Loucy (cell line): Measurements from ENCODE around the gene PTH1R.
A peak's percentile ranks its signal among the peaks of the same experiment; 100 is the strongest.

Experiments
- EZH2phosphoT487 ChIP-seq: fragments of 200-600 bp; IDR thresholded peaks from 2 replicates; pipeline ENCODE4 v1.6.1; 2018; ENCODE audit warnings: antibody characterized with exemption, mild to moderate bottlenecking, moderate library complexity, borderline replicate concordance
- TF ChIP-seq, protein P1 (sequence below): fragments of 200-600 bp; sonication (generic); conservative IDR thresholded peaks from 2 replicates; pipeline ENCODE4 v1.5.1; 2014; ENCODE audit warnings: mild to moderate bottlenecking, antibody characterized with exemption, low read length

- TF ChIP-seq, protein P1, sequence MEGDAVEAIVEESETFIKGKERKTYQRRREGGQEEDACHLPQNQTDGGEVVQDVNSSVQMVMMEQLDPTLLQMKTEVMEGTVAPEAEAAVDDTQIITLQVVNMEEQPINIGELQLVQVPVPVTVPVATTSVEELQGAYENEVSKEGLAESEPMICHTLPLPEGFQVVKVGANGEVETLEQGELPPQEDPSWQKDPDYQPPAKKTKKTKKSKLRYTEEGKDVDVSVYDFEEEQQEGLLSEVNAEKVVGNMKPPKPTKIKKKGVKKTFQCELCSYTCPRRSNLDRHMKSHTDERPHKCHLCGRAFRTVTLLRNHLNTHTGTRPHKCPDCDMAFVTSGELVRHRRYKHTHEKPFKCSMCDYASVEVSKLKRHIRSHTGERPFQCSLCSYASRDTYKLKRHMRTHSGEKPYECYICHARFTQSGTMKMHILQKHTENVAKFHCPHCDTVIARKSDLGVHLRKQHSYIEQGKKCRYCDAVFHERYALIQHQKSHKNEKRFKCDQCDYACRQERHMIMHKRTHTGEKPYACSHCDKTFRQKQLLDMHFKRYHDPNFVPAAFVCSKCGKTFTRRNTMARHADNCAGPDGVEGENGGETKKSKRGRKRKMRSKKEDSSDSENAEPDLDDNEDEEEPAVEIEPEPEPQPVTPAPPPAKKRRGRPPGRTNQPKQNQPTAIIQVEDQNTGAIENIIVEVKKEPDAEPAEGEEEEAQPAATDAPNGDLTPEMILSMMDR = peak; percentile 96
- TF ChIP-seq EZH2phosphoT487 = no peak
Measured at GRCh38 chr3:46895204-46895660, 17.7 kb downstream of the PTH1R start.
